22Rv1 (cell line): ENCODE results near the gene GPR171.

Experiments used
- CTCF ChIP-seq: fragments of 450-650 bp; IDR thresholded peaks from 2 replicates; pipeline ENCODE4 v1.5.1; 2017; ENCODE audit warnings: mild to moderate bottlenecking
- ZFX ChIP-seq: fragments of 450-650 bp; IDR thresholded peaks from 2 replicates; pipeline ENCODE4 v1.6.1; 2017; ENCODE audit warnings: antibody characterized with exemption, borderline replicate concordance

- TF ChIP-seq CTCF (no peak), ZFX (no peak)
Observed at GRCh38 chr3:151201051-151201730, 1.8 kb downstream of the GPR171 start.
